ENCODE results near the gene TRMT13. TPM values are rescaled to one million over a fixed set of nuclear protein-coding genes. Genes with fewer than 3 reads are reported as not detected.

Gene TRMT13
- total RNA-seq, 1 experiment from 2014 or later, result 14.5 TPM

DNA sequence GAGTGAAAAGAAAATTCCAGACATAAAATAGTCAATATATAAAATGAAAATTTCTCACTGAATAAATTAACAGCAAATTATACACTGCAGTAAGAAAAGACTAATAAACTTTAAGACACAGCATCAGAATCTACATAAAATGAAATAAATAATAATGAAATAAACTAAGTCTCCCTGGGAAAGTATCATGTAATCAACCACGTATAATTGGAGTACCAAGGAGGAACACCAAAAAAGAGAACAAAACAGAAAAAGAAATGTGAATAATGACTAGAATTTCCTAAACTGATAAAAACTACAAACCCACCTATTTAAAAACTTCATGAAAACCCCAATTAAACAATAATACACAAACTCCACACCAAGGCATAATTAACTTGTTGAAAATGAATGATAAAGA, 43.9 kb upstream of the TRMT13 start:
- Histone ChIP-seq H3K4me3 (ENCODE audit: low read depth, low read length) (no peak overlapping the region), H3K9me3 (no peaks in the 10 kb centered on the region), H3K27me3 (replicated peaks; ENCODE audit: control insufficient read depth, insufficient read depth, low read length) (no peaks in the 10 kb centered on the region), H3K4me1 (no peaks in the 10 kb centered on the region), H3K36me3 (ENCODE audit: control insufficient read depth, insufficient read depth, low read length) (no peaks in the 10 kb centered on the region)
- Mint-ChIP-seq H3K4me1 (ENCODE audit: low read depth, unreplicated experiment) (no peaks in the 10 kb centered on the region), H3K4me3 (ENCODE audit: unreplicated experiment) (no peak overlapping the region), H3K9me3 (ENCODE audit: unreplicated experiment) (no peaks in the 10 kb centered on the region), H3K27ac (ENCODE audit: unreplicated experiment) (no peak overlapping the region), H3K27me3 (ENCODE audit: insufficient read depth, unreplicated experiment) (no peaks in the 10 kb centered on the region), H3K36me3 (ENCODE audit: insufficient read depth, unreplicated experiment) (peaks cover 38% of the 10 kb centered on the region)
- ChIA-PET CTCF (no interaction called here), POLR2A (no interaction called here)
- intact Hi-C loops (cut with micrococcal nuclease; ENCODE audit: unreplicated experiment), result no loop called here
- TF ChIP-seq, protein P1, sequence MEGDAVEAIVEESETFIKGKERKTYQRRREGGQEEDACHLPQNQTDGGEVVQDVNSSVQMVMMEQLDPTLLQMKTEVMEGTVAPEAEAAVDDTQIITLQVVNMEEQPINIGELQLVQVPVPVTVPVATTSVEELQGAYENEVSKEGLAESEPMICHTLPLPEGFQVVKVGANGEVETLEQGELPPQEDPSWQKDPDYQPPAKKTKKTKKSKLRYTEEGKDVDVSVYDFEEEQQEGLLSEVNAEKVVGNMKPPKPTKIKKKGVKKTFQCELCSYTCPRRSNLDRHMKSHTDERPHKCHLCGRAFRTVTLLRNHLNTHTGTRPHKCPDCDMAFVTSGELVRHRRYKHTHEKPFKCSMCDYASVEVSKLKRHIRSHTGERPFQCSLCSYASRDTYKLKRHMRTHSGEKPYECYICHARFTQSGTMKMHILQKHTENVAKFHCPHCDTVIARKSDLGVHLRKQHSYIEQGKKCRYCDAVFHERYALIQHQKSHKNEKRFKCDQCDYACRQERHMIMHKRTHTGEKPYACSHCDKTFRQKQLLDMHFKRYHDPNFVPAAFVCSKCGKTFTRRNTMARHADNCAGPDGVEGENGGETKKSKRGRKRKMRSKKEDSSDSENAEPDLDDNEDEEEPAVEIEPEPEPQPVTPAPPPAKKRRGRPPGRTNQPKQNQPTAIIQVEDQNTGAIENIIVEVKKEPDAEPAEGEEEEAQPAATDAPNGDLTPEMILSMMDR (IDR thresholded peaks at IDR 0.05; ENCODE audit: insufficient read depth in 1 of 2, low read depth in 1 of 2, low read length in 1 of 2, severe bottlenecking in 1 of 2, unreplicated experiment in 1 of 2), result no peak
- DNase-seq, result no peak
- BruUV-seq (replicated peaks), result no TSS peak

- TF ChIP-seq, protein P1 (IDR thresholded peaks at IDR 0.05; ENCODE audit: insufficient read depth in 1 of 2, low read depth in 1 of 2, low read length in 1 of 2, severe bottlenecking in 1 of 2, unreplicated experiment in 1 of 2), result no peak
- no peak for DNase-seq
- Histone ChIP-seq H3K4me1 (no peaks in the 10 kb centered on the region), H3K9me3 (no peaks in the 10 kb centered on the region), H3K4me3 (ENCODE audit: low read depth, low read length) (no peak overlapping the region), H3K27me3 (replicated peaks; ENCODE audit: control insufficient read depth, insufficient read depth, low read length) (no peaks in the 10 kb centered on the region), H3K36me3 (ENCODE audit: control insufficient read depth, insufficient read depth, low read length) (no peaks in the 10 kb centered on the region)
- H3K36me3 Mint-ChIP-seq (ENCODE audit: insufficient read depth, unreplicated experiment), result peaks cover 38% of the 10 kb centered on the region
- H3K9me3 Mint-ChIP-seq (ENCODE audit: unreplicated experiment), result no peaks in the 10 kb centered on the region
- POLR2A ChIA-PET, result no interaction called here
- no peaks in the 10 kb centered on the region for H3K4me1 Mint-ChIP-seq (ENCODE audit: low read depth, unreplicated experiment)
- no TSS peak for BruUV-seq (replicated peaks)
- CTCF ChIA-PET, result no interaction called here
- H3K27ac Mint-ChIP-seq (ENCODE audit: unreplicated experiment), result no peak overlapping the region
- no peaks in the 10 kb centered on the region for H3K27me3 Mint-ChIP-seq (ENCODE audit: insufficient read depth, unreplicated experiment)
- no peak overlapping the region for H3K4me3 Mint-ChIP-seq (ENCODE audit: unreplicated experiment)
- intact Hi-C loops (cut with micrococcal nuclease; ENCODE audit: unreplicated experiment), result no loop called here
These were observed 42.5 kb upstream of the TRMT13 start for GRCh38 chr1:100090471-100090870.

- no peaks in the 10 kb centered on the region for H3K4me1 Mint-ChIP-seq (ENCODE audit: low read depth, unreplicated experiment)
- H3K27me3 ChIP-seq (replicated peaks; ENCODE audit: control insufficient read depth, insufficient read depth, low read length), result no peaks in the 10 kb centered on the region
- no peaks in the 10 kb centered on the region; the same call in 1 of the 2 replicates for H3K36me3 ChIP-seq (ENCODE audit: control insufficient read depth, insufficient read depth, low read length)
- no peak overlapping the region for H3K27ac Mint-ChIP-seq (ENCODE audit: unreplicated experiment)
- TF ChIP-seq, protein P1 (IDR thresholded peaks at IDR 0.05; ENCODE audit: insufficient read depth in 1 of 2, low read depth in 1 of 2, low read length in 1 of 2, severe bottlenecking in 1 of 2, unreplicated experiment in 1 of 2), result no peak
- ChIA-PET CTCF (no interaction called here), POLR2A (no interaction called here)
- H3K4me3 ChIP-seq (ENCODE audit: low read depth, low read length), result no peak overlapping the region
- H3K9me3 ChIP-seq, result no peaks in the 10 kb centered on the region
- no TSS peak for BruUV-seq (replicated peaks)
- no peaks in the 10 kb centered on the region for H3K27me3 Mint-ChIP-seq (ENCODE audit: insufficient read depth, unreplicated experiment)
- H3K4me1 ChIP-seq, result no peaks in the 10 kb centered on the region
- no peaks in the 10 kb centered on the region for H3K9me3 Mint-ChIP-seq (ENCODE audit: unreplicated experiment)
- intact Hi-C loops (cut with micrococcal nuclease; ENCODE audit: unreplicated experiment), result no loop called here
- no peak overlapping the region for H3K4me3 Mint-ChIP-seq (ENCODE audit: unreplicated experiment)
- H3K36me3 Mint-ChIP-seq (ENCODE audit: insufficient read depth, unreplicated experiment), result peaks cover 31% of the 10 kb centered on the region
- DNase-seq, result no peak
These were observed 32.8 kb upstream of the TRMT13 start for GRCh38 chr1:100100202-100100601.

Measured in Caco-2 (cell line).